SJSA1 (cell line): ENCODE results near the gene SPPL3. TPM values are rescaled to one million over a fixed set of nuclear protein-coding genes. Genes with fewer than 3 reads are reported as not detected.
A peak's percentile ranks its signal among the peaks of the same experiment; 100 is the strongest.
"Not testable (repeated sequence)": the region's sequence is repeated elsewhere in the genome, so short reads cannot be mapped to it uniquely, and the experiment has no call there.

Source experiments
- DNase-seq, 2 experiments: peaks; one replicate each; pipeline ENCODE4 v3.0.0-alpha.2; 2015 to 2020; ENCODE audit warnings: low spot score in 2 of 2, low read depth in 1 of 2
- H3K27ac ChIP-seq: fragments of 250-450 bp; sonication (Bioruptor Pico); 2 replicates; pipeline ENCODE4 v1.5.1; 2020; ENCODE audit warnings: mild to moderate bottlenecking, moderate library complexity
- H3K27me3 ChIP-seq: fragments of 250-450 bp; sonication (Bioruptor Pico); replicated peaks from 2 replicates; pipeline ENCODE4 v1.5.1; 2020; ENCODE audit warnings: mild to moderate bottlenecking, moderate library complexity
- H3K36me3 ChIP-seq: fragments of 250-450 bp; sonication (Bioruptor Pico); 2 replicates; pipeline ENCODE4 v1.5.1; 2020; ENCODE audit warnings: mild to moderate bottlenecking
- H3K4me1 ChIP-seq: fragments of 250-450 bp; sonication (Bioruptor Pico); replicated peaks from 2 replicates; pipeline ENCODE4 v1.6.1; 2021; ENCODE audit warnings: mild to moderate bottlenecking
- H3K4me3 ChIP-seq: fragments of 250-450 bp; sonication (Bioruptor Pico); 2 replicates; pipeline ENCODE4 v1.5.1; 2020; ENCODE audit warnings: mild to moderate bottlenecking
- H3K9me3 ChIP-seq: fragments of 250-450 bp; sonication (Bioruptor Pico); replicated peaks from 2 replicates; pipeline ENCODE4 v1.5.1; 2020; ENCODE audit warnings: mild to moderate bottlenecking
- total RNA-seq: library from RNA; depleted of rRNA; stranded (reverse); fragments of >200 nt; shearing (Covaris generic); gene quantifications from 2 replicates; pipeline ENCODE4 v1.2.3, GENCODE V29; 2014

The SPPL3 gene
- total RNA-seq, 1 experiment from 2014 or later = 3.8 TPM

GRCh38 chr12:120737557-120738251, 166.5 kb downstream of the SPPL3 start:
- H3K9me3 ChIP-seq = no peaks in the 10 kb centered on the region
- no peak for DNase-seq
- H3K4me3 ChIP-seq = no peak overlapping the region
- H3K27me3 ChIP-seq = no peaks in the 10 kb centered on the region
- no peaks in the 10 kb centered on the region for H3K4me1 ChIP-seq
- no peaks in the 10 kb centered on the region for H3K36me3 ChIP-seq
- H3K27ac ChIP-seq = no peak overlapping the region

- H3K27me3 ChIP-seq = no peaks in the 10 kb centered on the region
- no peak for DNase-seq
- H3K27ac ChIP-seq = no peak overlapping the region
- no peak overlapping the region for H3K4me3 ChIP-seq
- H3K36me3 ChIP-seq = no peaks in the 10 kb centered on the region
- H3K4me1 ChIP-seq = no peaks in the 10 kb centered on the region
- H3K9me3 ChIP-seq = no peaks in the 10 kb centered on the region
These were observed 167.5 kb downstream of the SPPL3 start for GRCh38 chr12:120736404-120737331.

- Histone ChIP-seq H3K4me3 (no peak overlapping the region), H3K9me3 (no peaks in the 10 kb centered on the region), H3K36me3 (no peaks in the 10 kb centered on the region), H3K27me3 (no peaks in the 10 kb centered on the region), H3K27ac (no peak overlapping the region), H3K4me1 (no peaks in the 10 kb centered on the region)
- no peak for DNase-seq
These were observed 169.0 kb downstream of the SPPL3 start for GRCh38 chr12:120735181-120735580.

GRCh38 chr12:120734210-120734609, 169.9 kb downstream of the SPPL3 start:
- H3K4me1 ChIP-seq = no peaks in the 10 kb centered on the region
- no peak overlapping the region for H3K27ac ChIP-seq
- no peaks in the 10 kb centered on the region for H3K27me3 ChIP-seq
- no peak for DNase-seq
- H3K4me3 ChIP-seq = no peak overlapping the region
- no peaks in the 10 kb centered on the region for H3K36me3 ChIP-seq
- no peaks in the 10 kb centered on the region for H3K9me3 ChIP-seq

- Histone ChIP-seq H3K9me3 (no peaks in the 10 kb centered on the region), H3K27ac (no peak overlapping the region), H3K27me3 (no peaks in the 10 kb centered on the region), H3K4me1 (no peaks in the 10 kb centered on the region), H3K4me3 (no peak overlapping the region), H3K36me3 (no peaks in the 10 kb centered on the region)
- no peak for DNase-seq
These were observed 170.6 kb downstream of the SPPL3 start for GRCh38 chr12:120733574-120733973.

GRCh38 chr12:120732198-120732597, 172.0 kb downstream of the SPPL3 start:
- DNase-seq, H3K4me1 ChIP-seq, H3K36me3 ChIP-seq, H3K27ac ChIP-seq, H3K4me3 ChIP-seq, H3K9me3 ChIP-seq, H3K27me3 ChIP-seq: not testable (repeated sequence)

- DNase-seq = no peak
- Histone ChIP-seq H3K27ac (no peak overlapping the region), H3K36me3 (peaks cover 10% of the 10 kb centered on the region), H3K27me3 (no peaks in the 10 kb centered on the region), H3K4me1 (peaks cover 13% of the 10 kb centered on the region; the same call in 1 of the 2 replicates), H3K9me3 (no peaks in the 10 kb centered on the region; the same call in 1 of the 2 replicates), H3K4me3 (no peak overlapping the region)
These were observed 177.2 kb downstream of the SPPL3 start for GRCh38 chr12:120726961-120727360.

- Histone ChIP-seq H3K27me3 (no peaks in the 10 kb centered on the region), H3K4me1 (peaks cover 13% of the 10 kb centered on the region; the same call in 1 of the 2 replicates), H3K36me3 (peaks cover 13% of the 10 kb centered on the region), H3K9me3 (no peaks in the 10 kb centered on the region; the same call in 1 of the 2 replicates), H3K27ac (no peak overlapping the region), H3K4me3 (peak overlapping the region; percentile 53; the same call in 1 of the 2 replicates)
- DNase-seq = no peak
These were observed 177.7 kb downstream of the SPPL3 start for GRCh38 chr12:120726510-120726793.

- Histone ChIP-seq H3K4me1 (peaks cover 13% of the 10 kb centered on the region; the same call in 1 of the 2 replicates), H3K27me3 (no peaks in the 10 kb centered on the region), H3K9me3 (no peaks in the 10 kb centered on the region; the same call in 1 of the 2 replicates), H3K4me3 (peak within 1 kb of the TSS; percentile 53), H3K36me3 (peaks cover 19% of the 10 kb centered on the region), H3K27ac (no peak within 1 kb of the TSS)
- DNase-seq = peak; percentile 81 to 85
These were observed 178.3 kb downstream of the SPPL3 start, which contains the start of gene ACADS for GRCh38 chr12:120725659-120726509. TSS of gene ACADS (plus strand) at chr12:120725826. CDS start at chr12:120725886, 60 bp downstream.

GRCh38 chr12:120725151-120725658, 179.0 kb downstream of the SPPL3 start:
- no peak for DNase-seq
- Histone ChIP-seq H3K27me3 (no peaks in the 10 kb centered on the region), H3K4me1 (peaks cover 13% of the 10 kb centered on the region; the same call in 1 of the 2 replicates), H3K27ac (no peak overlapping the region), H3K9me3 (no peaks in the 10 kb centered on the region; the same call in 1 of the 2 replicates), H3K36me3 (peaks cover 26% of the 10 kb centered on the region), H3K4me3 (peak overlapping the region; percentile 53)

GRCh38 chr12:120724720-120725119, 179.4 kb downstream of the SPPL3 start:
- H3K4me3 ChIP-seq = no peak overlapping the region
- H3K4me1 ChIP-seq = peaks cover 13% of the 10 kb centered on the region; the same call in 1 of the 2 replicates
- H3K9me3 ChIP-seq = no peaks in the 10 kb centered on the region; the same call in 1 of the 2 replicates
- DNase-seq = no peak
- H3K36me3 ChIP-seq = peaks cover 29% of the 10 kb centered on the region
- H3K27me3 ChIP-seq = no peaks in the 10 kb centered on the region
- no peak overlapping the region for H3K27ac ChIP-seq

GRCh38 chr12:120722784-120723183, 181.4 kb downstream of the SPPL3 start:
- no peak overlapping the region for H3K27ac ChIP-seq
- no peak overlapping the region for H3K4me3 ChIP-seq
- H3K4me1 ChIP-seq = peaks cover 13% of the 10 kb centered on the region; the same call in 1 of the 2 replicates
- no peaks in the 10 kb centered on the region for H3K27me3 ChIP-seq
- H3K9me3 ChIP-seq = no peaks in the 10 kb centered on the region; the same call in 1 of the 2 replicates
- no peak for DNase-seq
- H3K36me3 ChIP-seq = peaks cover 46% of the 10 kb centered on the region

GRCh38 chr12:120721866-120722265, 182.3 kb downstream of the SPPL3 start:
- Histone ChIP-seq H3K27me3 (no peaks in the 10 kb centered on the region), H3K4me3 (no peak overlapping the region), H3K27ac (no peak overlapping the region), H3K9me3 (no peaks in the 10 kb centered on the region; the same call in 1 of the 2 replicates), H3K4me1 (peaks cover 13% of the 10 kb centered on the region; the same call in 1 of the 2 replicates), H3K36me3 (peaks cover 54% of the 10 kb centered on the region)
- no peak for DNase-seq
